GM18858 (cell line): Measurements from ENCODE around the gene CST3.
"Not testable (repeated sequence)": the region's sequence is repeated elsewhere in the genome, so short reads cannot be mapped to it uniquely, and the experiment has no call there.

Experiments used
- ATAC-seq: cut with Tn5 transposase; IDR thresholded peaks from one replicate; pipeline ENCODE4 v1.9.1; 2021; ENCODE audit not compliant: unreplicated experiment

The CST3 gene

DNA sequence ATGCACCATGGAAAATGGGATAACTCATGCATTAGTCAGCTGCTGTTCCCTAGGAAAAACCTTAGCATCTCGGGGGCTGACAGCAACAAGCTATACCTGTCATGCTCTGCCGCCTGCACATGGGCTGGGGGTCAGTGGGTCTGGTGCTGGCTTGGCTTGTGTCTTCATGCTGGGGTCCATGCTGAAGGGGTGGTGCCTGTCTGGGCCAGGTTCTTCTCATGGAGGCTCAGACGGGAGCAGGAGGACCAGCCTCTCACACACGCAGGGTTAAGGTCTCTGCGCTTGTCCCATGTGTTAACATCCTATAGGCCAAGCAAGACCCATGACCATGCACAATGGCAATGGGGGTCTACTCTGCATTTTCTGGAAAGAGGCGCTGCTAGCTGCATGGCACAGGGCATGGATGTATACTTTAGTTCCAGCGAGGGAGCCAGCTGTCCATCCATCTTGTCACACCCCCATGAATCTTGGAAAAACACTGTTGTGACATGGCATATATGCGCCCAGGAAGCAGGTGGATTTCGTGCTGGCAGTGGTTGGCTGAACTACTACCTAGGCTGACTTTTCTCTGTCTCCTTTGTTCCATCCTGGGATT lies 24.6 kb upstream of the CST3 start:
- ATAC-seq: no peak

- no peak for ATAC-seq
Measured at GRCh38 chr20:23661002-23661429, 23.3 kb upstream of the CST3 start.

- no peak for ATAC-seq
Measured at GRCh38 chr20:23659989-23660837, 22.5 kb upstream of the CST3 start.

GRCh38 chr20:23659610-23659988 lies 21.8 kb upstream of the CST3 start:
- ATAC-seq: not testable (repeated sequence)

DNA sequence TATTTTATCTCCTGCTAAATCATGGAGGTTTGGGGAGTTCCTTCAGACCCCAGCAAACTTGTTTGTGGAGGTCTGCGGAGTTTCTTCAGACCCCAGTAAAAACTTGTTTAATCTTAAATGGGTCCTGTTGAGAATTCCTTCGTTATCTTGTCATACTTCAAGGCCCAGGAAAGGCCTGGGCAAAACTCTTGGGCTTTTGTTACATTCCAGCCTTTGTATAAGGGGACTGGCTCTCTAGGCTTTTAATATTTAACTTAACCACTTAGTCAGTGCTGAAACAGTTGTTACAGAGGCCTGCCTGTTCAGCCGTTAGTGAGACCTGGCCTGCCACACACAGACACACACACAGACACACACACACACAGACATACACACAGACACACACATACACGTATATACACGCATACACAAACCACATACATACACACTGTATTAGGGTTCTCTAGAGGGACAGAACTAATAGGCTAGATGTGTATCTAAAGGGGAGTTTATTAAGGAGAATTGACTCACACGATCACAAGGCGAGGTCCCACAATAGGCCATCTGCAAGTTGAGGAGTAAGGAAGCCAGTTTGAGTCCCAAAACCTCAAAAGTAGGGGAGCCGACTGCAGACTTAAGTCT lies 21.3 kb upstream of the CST3 start:
- ATAC-seq: no peak

GRCh38 chr20:23658336-23658735 lies 20.6 kb upstream of the CST3 start:
- no peak for ATAC-seq

GRCh38 chr20:23657202-23657601 lies 19.4 kb upstream of the CST3 start:
- ATAC-seq: no peak

DNA sequence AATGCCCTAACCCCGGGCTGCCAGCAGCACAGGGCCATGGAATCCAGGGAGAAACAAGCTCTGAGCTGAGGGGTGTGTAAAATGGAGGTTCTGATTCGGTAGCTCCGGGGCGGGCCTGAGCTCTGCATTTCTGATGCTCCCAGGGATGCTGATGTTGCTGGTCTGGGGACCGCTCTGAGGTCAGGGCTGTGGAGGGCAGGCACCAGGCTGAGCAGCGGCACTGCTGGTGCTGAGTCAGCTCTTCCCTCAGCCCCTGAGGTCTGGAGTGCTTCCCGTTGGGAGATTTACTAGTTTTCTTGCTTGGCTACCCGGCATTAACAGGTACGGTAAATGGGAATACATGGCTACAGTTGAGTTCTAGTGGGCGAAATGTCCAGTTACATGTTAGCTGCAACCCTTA lies 18.6 kb upstream of the CST3 start:
- ATAC-seq: no peak

DNA sequence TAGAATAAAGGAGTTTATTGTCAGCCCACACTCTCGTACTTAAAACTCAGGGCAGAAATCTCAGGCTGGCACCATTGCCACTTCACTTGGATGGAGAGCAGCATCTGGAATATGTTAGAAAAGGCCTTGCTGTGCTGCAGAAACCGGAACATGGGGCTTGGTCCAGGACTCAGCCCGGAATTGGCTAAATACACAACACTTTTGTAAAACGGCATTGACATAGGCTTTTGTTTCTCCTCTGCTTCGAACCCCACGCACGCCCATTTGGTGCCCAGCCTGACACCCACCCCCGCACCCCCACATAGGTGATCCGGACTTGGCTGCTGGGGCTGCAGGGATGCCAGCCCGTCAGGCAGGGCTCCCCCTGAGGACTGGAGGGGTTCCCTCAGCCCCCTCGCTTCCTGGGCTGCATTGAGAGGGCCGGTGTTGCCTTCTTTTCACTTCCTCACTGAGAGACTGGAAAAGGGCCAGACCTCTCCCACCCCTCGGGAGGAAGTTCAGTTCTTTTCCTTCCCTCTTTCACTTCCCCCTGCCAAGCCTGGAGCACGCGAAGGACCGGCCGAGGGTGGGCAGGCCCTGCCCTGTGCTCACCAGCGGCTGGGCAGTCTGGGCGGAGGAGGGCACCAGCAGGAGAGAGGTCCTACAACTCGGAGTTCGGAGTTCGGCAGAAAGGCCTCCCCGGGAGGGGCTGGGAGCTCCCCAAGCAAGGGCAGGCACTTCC lies 17.9 kb upstream of the CST3 start:
- ATAC-seq: no peak

GRCh38 chr20:23654717-23655116 lies 17.0 kb upstream of the CST3 start:
- no peak for ATAC-seq

DNA sequence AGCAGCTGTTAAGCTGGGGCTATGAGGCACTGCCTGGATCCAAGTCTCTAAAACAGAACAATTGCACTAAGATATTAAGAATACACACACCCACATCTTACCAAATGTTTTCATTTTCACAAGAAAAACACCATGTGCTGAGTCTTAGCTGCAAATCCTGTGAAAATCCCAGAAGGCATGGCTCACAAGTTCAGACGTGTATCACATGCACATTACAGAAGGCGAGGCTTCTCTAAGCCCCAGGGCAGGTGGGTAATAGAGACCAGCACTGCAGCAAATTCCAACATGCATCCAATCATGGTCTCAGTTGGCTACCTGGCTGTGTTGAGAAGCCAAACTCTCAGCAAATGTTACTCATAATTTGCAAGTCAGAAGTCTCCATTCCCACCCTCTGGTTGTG lies 16.2 kb upstream of the CST3 start:
- no peak for ATAC-seq

DNA sequence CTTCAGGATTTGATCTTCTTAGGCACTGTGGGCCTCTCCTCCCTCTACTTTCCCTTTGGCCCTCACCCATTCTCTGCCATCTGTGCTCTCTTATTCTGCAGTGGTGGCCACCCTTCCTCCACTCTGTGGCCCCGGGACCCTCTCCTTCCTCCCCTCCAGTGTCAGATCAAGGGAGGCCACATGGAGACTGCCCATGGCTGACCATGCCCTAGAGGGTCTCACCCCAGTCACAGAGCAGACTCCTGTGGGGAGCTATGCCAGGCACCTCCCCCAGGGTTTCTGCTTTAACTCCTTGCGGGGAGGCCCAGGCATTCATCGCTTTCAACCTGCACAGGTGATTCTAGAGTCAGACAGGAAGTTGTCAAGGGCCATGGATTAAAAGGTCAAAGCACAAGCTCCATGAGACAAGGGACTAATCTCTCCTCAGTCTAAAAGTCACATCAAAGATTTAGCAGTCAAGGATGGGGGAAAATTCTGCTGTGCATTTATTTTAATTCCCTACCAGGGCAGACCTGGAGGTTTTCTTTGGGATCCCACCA lies 15.7 kb upstream of the CST3 start:
- no peak for ATAC-seq

- no peak for ATAC-seq
Measured at GRCh38 chr20:23652926-23653325, 15.2 kb upstream of the CST3 start.

- no peak for ATAC-seq
Measured at GRCh38 chr20:23652371-23652770, 14.6 kb upstream of the CST3 start.

- no peak for ATAC-seq
Measured at GRCh38 chr20:23651117-23651516, 13.4 kb upstream of the CST3 start.

- no peak for ATAC-seq
Measured at GRCh38 chr20:23649830-23650417, 12.2 kb upstream of the CST3 start.

DNA sequence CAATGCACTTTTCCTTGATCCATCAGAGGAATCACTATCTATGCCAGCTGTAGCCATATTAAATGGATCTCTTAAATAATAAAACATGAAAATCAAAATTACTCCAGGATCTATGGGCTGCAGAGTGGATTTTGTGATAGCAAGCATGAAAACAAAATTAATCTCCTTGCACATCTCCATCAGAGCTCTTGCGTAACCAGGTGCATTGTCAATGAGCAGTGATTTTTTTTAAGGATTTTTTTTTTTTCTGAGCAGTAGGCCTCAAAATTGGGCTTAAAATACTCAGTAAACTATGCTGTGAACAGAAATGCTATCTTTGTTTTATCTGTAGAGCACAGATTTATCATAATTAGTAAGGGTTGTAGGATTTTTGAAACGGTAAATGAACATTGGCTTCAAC lies 11.5 kb upstream of the CST3 start:
- no peak for ATAC-seq

DNA sequence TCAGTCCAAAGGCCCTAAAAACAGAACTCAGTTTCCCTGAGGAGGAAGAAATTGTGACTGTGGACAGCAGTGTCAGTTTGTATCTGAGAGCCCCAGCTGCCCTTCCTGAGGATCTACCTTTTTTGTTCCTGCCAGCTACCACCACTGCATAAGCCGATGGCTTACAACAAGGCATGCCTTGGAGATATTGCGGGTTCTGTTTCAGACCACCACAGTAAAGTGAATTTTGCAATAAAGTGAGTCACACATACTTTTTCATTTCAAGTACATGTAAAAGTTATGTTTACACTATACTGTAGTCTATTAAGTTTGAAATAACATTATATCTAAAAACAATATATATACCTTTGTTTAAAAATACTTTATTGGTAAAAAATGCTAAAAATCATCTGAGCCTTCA lies 9.6 kb upstream of the CST3 start:
- ATAC-seq: no peak

- ATAC-seq: no peak
Measured at GRCh38 chr20:23646106-23646873, 8.5 kb upstream of the CST3 start.

GRCh38 chr20:23645575-23645974 lies 7.8 kb upstream of the CST3 start:
- no peak for ATAC-seq
